GM21447 (cell line): ENCODE data around the gene SLCO3A1.

Experiments used
- ATAC-seq: cut with Tn5 transposase; IDR thresholded peaks from one replicate; pipeline ENCODE4 v1.9.1; 2021; ENCODE audit not compliant: unreplicated experiment

Gene SLCO3A1

DNA sequence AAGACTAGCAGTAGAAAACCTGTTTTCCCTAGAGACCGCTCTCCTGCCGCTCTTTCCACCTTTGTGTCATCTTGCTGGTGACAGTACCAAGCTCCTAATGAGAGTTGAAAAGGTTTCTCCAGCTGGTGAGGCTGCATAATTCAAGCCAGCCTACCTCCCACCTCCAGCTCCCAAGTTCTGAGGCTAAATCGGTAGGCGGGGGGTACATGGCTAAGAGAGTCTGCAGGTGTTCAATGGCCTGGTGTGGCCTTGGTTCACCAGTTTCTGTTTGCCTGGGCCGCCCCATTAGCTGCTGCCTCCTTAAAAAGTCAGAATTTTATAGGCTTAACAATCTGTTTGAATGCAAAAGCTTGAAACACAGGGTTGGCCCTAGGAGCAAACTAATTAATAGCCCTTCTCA lies 262.8 kb downstream of the SLCO3A1 start:
- ATAC-seq = no peak

DNA sequence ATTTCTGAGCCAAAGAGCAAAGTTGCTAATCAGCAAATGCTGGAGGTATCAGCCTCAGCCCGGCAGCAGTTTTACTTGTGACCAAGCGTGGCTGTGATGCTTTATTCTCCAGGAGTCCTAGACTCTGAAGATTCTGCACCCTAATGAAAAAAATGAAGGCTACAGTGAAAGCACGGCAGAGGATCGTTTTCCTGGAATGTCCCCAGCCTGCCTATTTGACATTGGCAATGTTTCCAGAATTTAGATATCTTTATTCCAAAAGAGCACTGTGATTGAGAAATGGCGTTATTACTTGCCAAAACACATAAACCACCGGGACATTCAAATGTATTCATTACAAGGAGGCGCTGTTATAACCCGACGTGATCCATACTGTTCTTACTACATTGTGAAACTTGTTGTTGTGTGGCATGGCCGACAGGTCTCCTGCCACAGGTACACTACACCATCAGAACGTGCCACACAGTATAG lies 263.8 kb downstream of the SLCO3A1 start:
- ATAC-seq = no peak

DNA sequence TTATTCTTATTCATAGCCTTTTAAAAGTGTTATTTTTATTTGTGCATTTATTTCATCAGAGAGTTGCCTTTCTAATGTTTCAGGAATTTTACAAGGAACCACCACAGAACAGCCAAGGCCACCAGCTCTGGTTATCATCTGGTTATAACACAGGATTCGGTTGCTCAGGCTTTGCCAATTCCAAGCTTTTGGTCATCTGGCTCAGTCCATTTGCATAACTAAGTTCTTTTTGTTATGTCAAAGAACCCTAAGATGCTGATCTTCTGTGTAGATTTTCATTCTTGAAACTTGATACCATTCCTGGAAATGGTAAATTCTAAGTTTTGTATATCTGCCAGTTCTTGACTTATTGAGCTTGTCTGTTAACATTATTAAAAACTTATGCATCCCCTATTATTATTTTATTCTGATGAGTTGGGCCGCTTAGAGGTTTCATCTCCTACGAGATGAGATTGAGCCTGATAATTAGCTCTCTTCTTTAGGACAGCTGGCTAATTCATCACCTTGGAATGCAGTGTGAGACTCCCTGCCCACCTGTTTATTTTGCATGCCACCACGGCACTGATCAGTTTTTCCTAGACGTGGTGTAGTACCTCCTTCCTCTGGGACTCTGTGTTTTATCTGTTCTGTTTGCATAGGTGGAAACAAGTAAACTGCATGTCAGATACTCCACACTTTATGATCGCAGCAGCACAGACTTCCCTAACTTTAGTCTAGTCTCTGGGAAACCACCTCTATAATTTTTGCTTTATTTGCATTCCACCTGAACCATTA lies 264.8 kb downstream of the SLCO3A1 start:
- ATAC-seq = no peak

DNA sequence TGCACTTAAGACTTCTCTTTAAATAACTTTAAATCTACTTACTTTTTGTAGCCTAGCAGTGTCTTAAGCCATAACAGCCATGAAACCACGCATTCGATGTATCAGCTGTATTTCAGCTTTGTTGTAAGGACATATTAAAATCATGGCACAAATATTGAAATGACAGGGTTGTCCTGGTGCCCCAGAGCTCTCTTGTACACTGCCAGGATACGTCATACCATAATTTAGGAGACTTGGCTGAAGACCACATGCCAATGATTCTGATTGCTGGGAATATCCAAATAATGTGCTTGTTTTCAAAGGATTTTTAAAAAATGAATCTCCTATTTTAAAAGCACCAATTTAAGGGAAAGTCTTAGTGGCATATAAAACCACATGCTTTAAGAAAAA lies 265.4 kb downstream of the SLCO3A1 start:
- ATAC-seq = no peak

DNA sequence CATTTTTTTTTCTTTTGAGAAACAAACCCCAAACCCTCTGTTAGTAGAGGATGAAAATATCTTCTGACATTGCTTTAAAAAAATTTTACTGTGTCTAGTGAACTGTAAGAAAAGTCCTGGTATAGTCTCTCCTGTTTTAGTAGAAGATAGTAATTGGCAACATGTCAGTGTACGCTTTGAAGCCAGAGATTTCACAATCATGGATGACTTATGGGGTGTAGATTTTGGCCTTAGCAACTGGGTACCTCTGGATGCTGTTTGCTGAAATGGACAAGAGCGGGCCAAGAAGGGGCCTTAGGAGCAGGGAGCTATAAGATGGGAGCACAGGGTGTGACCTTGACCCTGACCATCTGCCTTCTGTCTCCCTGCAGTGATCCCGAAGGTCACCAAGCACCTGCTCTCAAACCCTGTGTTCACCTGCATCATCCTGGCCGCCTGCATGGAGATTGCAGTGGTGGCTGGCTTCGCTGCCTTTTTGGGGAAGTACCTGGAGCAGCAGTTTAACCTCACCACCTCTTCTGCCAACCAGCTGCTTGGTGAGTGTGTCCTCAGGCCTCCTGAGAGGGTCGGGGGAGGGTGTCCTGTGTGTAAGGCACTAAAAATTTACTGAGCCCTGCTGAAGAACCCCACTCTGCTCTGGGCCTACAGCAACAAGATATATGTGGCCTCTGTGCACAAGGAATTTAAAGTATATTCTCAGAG lies 266.7 kb downstream of the SLCO3A1 start:
- no peak for ATAC-seq

DNA sequence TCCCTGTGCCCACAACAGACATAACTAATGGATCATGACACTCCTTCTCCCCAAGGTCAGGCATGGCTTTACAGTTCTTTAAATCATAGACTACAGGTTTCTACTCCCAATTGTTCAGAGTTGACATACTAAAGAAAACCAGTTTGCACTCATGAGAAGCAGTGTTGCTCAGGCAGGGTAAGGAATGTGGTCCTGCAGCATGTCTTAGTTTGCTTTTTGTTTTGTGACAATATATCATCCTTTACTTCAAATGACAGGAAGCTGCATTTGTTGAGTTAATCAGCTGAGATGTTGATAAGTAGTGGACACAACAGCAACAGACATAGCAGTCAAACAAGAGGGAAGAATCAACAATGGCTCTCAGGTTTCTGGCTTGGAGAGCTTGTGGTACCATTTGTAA lies 267.5 kb downstream of the SLCO3A1 start:
- no peak for ATAC-seq

DNA sequence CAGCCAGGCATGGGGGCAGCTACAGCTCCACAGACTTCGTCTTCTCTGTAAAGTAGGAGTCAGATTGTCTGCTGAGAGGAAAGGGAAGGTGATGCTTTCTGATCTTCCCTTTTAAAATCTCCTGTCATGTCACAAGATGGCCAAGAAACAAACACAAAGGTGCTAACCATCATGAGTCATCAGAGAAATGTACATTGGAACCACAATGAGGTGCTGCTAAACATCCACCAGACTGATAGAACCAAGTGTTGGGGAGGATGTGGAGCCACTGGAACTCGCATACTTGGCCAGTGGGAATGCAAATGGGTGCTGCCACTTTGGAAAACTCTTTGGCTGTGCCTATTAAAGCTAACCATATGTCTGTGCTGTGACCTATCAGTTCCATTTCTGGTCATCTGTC lies 268.8 kb downstream of the SLCO3A1 start:
- ATAC-seq = no peak

DNA sequence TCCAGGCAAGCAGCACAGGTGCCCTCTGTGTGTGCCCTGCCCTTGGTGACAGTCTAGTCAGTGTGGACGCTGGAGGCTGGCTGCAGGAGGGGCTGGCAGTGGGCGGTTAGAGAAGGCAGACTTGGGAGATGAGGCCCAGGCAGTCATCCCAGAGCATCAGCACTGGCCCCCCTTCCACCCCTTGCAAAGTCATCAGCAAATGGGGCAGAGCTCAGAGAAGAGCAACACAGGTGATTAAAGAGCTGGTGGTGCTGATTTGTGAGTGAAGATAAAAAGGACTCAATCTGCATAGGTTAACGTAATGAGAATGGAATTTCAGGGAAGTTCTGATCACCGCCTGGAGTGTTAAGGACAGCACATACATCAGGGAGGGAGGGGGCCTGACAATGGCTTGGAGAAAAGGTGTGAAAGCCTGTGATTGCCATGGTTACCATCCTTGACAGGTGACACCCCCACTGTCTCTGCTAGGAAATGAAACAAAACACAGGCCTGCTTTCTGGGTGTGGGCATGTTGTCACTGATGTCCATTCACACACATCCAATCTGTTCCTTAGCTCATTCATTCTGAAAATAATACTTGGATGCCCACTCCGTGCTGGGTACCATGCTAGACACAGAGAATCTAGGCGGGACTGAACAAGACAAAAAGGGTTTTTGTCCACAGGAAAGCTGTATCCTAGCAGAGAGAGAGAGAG lies 270.6 kb downstream of the SLCO3A1 start:
- no peak for ATAC-seq

DNA sequence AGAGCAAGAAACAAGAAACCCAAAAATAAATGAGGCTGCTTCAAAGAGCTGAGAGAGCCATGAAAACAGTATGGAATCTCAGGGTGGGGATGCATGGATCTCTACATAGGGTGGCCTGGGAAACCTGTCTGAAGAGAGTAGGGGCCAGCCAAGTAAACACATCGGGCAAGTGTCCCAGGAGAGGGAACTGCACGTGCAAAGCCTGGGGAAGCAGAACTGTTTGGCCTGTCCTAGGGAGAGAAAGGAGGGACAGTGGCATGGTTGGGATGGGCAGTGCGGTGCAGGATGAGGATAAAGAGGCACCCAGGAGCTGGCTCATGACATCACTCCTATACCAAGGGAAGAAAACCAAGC lies 271.1 kb downstream of the SLCO3A1 start:
- no peak for ATAC-seq

DNA sequence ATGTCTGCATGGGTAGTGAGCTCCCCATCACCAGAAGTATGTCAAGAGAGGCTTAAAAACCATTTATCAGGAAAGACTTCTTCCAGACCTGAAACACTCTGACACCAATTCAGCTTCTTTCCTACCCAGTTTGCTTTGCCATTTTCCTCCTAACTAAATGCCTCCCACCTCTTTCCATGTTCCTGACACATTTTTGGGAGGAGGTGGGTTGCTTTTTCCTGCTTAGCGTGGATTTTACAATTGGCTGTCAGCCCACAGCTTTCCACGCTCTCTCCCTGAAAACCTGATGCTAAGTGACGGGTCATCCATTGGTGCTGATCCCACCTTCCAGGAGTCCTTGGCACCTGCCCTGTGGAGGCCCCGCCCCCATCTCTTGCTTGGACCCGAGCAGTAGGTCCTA lies 275.3 kb downstream of the SLCO3A1 start:
- no peak for ATAC-seq

DNA sequence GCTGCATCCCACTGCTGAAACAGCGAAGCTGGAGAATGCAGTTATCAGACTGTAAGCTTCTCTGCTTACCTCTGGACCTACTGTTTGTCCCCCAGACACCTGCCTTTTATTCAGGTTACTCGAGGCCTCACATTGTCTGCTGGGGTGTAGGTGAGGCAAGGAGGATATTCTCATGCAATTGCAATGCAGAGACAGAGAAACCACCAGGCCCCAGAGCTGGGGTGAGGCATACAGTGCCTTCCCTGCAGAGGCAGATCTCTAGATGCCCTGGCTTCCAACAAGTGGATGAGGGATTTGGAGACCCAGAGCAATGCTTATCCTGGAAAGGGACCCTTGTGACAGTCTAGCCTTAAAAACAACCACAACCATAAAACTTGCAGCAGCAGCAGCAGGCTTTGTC lies 276.7 kb downstream of the SLCO3A1 start:
- ATAC-seq = no peak

DNA sequence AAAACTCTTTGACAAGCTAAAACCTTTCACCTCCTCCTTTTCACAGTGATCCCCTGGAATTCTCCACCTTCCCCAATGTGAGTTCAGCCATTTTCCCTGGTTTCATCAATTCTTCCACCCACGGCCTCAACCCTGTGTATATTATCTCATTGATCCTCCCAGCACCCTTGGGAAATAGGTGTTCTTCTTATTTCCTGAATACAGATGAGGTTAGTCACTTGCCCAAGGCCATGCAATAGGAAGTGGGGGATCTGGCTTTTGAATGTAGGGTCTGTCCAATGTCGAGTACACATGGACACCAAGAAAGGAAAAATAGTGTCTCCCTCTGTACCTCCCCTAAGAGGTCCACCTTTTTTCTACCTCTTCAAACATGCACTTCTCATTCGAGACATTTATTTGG lies 277.4 kb downstream of the SLCO3A1 start:
- no peak for ATAC-seq

DNA sequence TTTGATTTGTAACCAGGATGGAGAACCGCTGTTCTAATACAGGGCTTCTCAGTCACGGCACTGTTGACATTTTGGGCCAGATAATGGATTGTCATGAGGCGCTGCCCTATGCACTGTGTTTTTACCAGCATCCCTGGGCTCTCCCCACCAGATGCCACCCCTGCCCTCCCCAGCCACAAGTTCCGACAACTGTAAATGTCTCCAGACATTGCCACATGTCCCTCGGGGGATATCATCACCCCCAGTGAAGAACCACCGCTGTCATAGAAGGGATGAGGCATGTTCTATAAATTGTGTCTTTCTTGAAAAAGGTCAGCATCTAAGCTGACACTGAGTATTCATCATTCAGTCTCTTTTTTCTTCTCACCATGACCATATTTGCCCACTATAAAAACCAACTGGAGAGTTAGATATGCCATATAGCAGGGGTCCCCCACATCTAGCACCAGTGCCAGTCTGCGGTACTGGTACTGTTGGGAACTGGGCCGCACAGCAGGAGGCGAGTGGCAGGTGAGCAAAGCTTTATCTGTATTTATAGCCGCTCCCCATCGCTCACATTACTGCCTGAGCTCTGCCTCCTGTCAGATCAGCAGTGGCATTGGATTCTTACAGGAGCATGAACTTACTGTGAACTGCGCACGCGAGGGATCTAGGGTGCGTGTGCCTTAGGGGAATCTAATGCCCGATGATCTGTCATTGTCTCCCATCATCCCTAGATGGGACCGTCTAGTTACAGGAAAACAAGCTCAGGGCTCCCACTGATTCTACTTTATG lies 279.7 kb downstream of the SLCO3A1 start:
- no peak for ATAC-seq

DNA sequence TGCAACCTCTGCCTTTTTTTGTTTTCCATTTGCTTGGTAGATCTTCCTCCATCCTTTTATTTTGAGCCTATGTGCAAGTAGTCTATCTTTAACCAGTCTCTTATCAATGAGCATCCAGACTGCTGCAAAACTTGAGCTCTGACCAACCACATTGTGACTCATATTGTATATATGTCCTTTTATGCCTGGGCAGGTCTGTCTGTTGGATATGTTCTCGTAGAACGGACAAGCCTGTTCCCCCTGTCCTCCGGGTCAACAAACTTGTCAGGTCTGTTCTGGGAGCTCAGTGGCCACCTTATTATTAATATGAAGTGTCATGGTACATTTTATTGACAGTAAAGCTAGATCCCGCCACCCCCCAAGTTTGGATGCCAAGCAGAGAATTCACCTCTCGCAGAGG lies 287.3 kb downstream of the SLCO3A1 start:
- no peak for ATAC-seq

DNA sequence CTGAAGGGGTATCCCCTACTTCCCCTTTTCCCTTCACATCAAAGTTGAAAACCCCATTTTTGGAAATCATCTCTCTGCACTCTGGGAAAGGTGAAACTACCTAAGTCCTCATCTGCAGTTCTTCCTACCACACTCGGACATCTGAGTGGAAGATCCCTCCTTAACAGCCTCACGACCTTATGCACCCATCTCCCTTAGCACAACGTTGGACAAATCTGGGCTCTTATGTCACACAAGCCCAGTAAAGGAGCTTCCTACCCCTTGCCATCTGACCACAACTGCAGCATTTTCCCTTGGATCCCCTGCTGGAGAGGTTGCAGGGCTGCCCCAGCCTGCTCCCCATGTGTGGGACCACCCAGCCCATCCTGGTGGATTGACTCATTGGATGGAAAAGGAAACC lies 288.1 kb downstream of the SLCO3A1 start:
- no peak for ATAC-seq

DNA sequence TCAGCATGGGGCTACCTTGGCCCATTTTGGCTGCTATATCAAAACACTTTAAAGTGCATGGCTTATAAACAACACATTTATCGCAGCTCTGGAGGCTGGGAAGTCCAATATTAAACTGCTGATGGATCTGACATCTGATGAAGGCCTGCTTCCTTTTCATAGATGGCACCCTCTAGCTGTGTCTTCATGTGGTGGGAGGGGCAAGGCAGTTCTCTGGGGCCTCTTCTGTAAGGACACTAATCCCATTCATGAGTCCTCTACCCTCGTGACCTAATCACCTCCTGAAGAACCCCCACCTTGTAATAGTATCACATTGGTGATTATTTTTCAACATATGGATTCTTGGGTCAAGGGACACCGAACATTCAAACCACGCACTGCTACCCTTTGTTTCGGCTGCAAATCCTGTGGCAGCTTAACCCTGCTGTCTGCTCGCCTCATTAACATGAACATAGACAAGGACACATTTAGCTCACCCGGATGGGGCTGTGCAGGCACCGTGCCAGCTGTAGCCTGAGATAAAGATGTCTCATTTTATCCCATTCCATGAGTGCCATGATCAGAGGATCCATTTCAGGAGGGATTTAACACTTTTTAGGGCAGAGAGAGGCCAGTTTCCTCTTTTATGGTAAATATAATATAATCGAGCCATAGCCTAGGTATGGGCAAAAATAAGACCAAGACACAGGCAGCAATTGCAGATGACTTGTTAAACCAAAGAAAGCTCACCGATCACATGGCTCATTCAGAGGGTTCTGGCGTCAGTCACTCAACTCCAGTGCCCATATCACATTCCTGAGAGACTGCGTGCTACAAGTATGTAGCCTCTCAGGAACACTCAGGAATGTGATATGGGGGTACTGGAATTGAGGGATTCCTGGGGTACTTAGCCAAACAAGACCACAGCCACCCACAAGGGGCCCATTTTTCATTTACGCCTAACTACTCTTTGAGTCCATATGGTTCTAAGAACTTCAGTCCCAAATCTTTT lies 289.0 kb downstream of the SLCO3A1 start:
- ATAC-seq = no peak

DNA sequence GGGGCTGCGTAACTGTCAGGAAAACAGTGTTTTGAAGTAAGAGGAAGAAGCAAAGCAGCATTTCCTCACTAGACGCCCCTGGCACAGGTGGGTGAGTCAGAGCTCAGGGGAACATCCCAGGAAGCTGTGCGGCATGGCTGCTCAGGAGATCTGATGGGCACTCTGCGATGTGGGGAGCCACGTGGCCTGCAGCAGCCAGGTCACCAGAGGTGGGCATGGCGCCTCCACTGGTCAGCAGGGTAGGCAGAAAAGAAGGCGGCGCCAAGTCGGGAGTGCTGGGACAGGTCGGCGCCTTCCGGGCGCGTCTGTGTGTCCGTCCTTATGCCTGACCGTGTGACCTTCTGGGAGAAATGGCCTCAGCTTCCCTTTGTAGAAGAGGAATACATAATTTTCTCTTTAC lies 290.3 kb downstream of the SLCO3A1 start:
- ATAC-seq = no peak

DNA sequence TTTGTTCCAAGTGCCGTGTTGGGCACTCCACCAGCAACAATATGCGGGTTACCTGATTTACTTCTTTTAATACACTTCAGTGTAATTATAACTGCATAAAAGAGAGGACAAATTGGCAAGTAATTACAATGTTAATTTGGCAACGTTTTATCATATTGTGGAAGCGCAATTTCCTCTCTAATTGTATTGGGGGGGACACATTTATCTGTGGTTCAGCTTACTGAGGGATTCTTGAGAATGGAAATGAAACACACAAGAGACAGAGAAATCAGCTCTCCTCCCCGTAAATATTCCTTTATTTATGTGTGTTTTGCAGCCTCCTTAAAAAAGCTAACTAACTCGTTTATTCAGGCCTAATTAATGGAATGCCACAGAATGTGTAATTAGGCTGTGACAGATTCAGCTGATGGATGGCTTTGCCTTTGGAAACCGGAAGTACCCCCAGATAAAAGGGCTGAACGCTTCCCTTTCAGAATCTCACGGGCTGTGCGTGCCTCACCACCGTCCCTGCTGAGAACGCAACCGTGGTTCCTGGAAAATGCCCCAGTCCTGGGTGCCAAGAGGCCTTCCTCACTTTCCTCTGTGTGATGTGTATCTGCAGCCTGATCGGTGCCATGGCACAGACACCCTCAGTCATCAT lies 293.1 kb downstream of the SLCO3A1 start:
- ATAC-seq = no peak

DNA sequence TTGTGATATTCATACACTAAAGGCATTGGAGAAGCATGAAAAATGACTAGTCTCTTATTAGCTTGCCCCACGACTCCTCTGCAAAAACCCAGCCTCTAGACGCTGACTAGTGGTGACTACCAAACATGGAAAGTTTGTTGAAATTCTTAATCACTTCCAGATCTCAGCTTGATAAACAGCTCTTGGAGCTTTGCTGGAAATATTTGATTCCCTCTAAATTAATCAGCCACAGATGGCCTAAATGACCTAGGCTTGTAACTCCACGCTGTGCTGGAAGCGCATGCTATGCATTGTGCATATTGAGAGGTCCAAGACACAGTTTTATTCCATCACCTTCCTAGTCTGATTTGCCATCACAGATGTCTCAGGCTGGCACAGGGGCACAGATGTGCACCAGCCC lies 295.5 kb downstream of the SLCO3A1 start:
- ATAC-seq = no peak

DNA sequence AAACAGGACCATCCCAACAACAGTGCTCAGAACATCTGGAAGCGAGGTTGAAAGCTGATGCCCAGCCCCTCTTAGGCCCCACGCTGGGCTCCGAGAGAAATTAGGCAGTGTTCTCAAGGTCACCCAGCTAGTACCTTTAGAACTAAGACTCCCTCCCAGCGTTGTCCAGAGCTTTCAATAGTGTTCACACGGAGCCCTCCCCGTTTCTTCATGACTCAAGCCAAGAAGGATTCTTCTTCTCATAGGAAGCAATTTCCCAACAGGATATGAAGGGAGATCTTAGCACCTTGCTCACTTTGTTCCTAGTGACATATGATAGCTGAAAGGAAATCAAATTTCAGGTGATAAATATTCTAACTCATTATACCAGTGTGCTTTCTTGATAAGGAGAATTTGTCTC lies 296.0 kb downstream of the SLCO3A1 start:
- ATAC-seq = no peak
